Brain microvascular endothelial cell (primary cell): ENCODE results near the gene TBC1D13.
A peak's percentile ranks its signal among the peaks of the same experiment; 100 is the strongest.

Experiments used
- DNase-seq: peaks from one replicate; pipeline ENCODE4 v3.0.0-alpha.2; 2020
- H3K27ac ChIP-seq: fragments of 250-450 bp; sonication (Bioruptor Pico); 2 replicates; pipeline ENCODE4 v1.5.1; 2020; ENCODE audit warnings: mild to moderate bottlenecking, moderate library complexity
- H3K27me3 ChIP-seq: fragments of 250-450 bp; sonication (Bioruptor Pico); replicated peaks from 2 replicates; pipeline ENCODE4 v1.5.1; 2020; ENCODE audit warnings: mild to moderate bottlenecking
- H3K36me3 ChIP-seq: fragments of 250-450 bp; sonication (Bioruptor Pico); replicated peaks from 2 replicates; pipeline ENCODE4 v1.5.1; 2020; ENCODE audit warnings: mild to moderate bottlenecking
- H3K4me3 ChIP-seq: 2 replicates; pipeline ENCODE4 v1.5.1; 2011; ENCODE audit warnings: low read depth, mild to moderate bottlenecking, control low read depth, low read length, moderate library complexity
- in situ Hi-C: cut with HindIII; loops from 2 replicates; pipeline ENCODE4 v1.10.0; 2017; ENCODE audit warnings: low sequenced_read_pairs, low pct_ligation_motif_present
- TF ChIP-seq, protein P1 (sequence below): IDR thresholded peaks from 2 replicates; pipeline ENCODE4 v1.5.1; 2011; ENCODE audit warnings: low read depth, mild to moderate bottlenecking, moderate library complexity, low read length, control low read depth, inconsistent platforms; ENCODE audit errors: missing control alignments

TBC1D13 gene

DNA sequence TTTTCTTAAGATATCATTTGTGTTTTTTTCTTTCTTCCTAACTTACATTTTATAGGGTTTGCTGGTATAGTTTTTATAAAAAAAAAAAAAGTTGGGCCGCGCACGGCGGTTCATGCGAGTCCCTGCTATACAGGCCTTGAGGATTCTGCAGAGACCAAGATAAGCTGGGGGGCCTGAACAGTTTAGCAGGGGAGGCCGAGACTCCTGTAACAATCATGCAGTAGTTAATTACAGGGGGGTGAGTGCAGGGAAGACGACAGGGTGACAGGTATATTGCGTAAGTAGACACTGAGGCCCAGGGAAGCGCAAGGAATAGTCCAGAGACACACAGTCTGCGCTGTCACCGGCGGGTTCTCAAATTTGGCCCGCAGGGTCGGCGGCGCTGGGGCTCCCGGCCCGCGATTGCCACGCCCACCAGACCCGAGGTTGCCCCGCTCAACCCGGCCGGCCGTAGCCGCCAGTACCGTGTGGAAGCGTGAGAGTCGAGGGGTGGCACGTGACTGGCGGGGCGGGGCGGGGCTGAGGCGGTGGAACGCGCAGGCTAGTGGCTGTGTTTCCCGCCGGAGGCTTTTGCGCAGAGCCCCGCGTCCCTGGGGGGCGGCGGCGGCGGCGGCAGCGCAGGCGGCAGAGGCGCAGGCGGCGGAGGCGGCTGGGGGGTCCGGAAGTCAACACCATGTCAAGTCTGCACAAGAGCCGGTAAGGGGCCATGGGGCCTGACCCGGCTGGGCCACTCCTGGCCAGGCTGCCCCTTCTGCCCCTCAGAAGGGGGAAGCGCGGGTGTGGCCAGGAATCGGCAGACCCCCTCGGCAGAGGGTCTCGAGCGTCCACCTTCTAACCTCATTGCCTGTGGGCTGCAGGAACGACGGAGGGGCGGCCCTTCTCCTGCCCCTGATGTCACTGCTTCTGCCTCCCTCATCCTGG is at the start of gene TBC1D13:
TSS of gene TBC1D13 (plus strand) at position 573 of the 921 bp plus-strand sequence. CDS start at position 674, 101 bp downstream.
- TF ChIP-seq, protein P1, sequence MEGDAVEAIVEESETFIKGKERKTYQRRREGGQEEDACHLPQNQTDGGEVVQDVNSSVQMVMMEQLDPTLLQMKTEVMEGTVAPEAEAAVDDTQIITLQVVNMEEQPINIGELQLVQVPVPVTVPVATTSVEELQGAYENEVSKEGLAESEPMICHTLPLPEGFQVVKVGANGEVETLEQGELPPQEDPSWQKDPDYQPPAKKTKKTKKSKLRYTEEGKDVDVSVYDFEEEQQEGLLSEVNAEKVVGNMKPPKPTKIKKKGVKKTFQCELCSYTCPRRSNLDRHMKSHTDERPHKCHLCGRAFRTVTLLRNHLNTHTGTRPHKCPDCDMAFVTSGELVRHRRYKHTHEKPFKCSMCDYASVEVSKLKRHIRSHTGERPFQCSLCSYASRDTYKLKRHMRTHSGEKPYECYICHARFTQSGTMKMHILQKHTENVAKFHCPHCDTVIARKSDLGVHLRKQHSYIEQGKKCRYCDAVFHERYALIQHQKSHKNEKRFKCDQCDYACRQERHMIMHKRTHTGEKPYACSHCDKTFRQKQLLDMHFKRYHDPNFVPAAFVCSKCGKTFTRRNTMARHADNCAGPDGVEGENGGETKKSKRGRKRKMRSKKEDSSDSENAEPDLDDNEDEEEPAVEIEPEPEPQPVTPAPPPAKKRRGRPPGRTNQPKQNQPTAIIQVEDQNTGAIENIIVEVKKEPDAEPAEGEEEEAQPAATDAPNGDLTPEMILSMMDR = no peak
- H3K36me3 ChIP-seq = peaks cover 14% of the 10 kb centered on the region
- DNase-seq = peak; percentile 60

DNA sequence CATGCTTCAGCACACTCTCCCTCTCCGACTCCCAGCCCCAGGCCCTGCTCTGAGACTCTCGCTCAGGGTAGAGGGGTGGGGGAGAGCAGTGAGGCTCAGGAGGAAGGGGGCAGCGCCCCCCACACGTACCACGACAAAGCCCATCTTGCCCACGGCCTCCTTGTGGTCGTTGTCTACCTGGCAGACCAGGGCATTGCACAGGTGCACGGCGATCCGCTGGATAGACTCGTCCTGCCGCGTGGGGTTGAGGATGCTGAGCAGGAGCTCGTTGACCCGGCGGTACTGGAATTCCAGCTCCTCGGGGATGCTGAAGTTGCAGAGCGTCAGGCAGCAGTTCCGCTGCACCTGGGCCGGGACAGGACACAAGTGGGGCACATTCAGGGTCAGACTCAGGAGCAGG is 44.7 kb upstream of the TBC1D13 start:
- no peaks in the 10 kb centered on the region for H3K27me3 ChIP-seq
- no peak for DNase-seq
- in situ Hi-C loops = no loop called here
- TF ChIP-seq, protein P1 = no peak
- H3K36me3 ChIP-seq = peaks cover 5% of the 10 kb centered on the region
- H3K27ac ChIP-seq = no peak overlapping the region
- no peak overlapping the region for H3K4me3 ChIP-seq

More for the DNA sequence above, at the start of gene TBC1D13:
- in situ Hi-C loops = no loop called here
- Histone ChIP-seq H3K4me3 (peak within 1 kb of the TSS; percentile 97), H3K27ac (peak within 1 kb of the TSS; percentile 40), H3K27me3 (no peaks in the 10 kb centered on the region)

DNA sequence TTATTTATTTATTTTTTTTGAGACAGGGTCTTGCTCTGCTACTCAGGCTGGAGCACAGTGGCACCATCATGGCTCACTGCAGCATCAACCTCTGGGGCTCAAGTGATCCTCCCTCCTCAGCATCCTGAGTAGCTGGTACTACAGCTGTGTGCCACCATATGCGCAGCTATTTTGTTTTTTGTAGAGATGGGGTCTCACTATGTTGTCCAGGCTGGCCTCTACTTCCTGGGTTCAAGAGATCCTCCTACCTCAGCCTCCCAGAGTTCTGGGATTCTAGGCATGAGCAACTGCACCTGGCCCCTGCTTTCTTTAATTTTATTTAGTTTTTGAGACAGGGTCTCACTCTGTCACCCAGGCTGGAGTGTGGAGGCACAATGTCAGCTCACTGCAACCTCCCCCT is 43.6 kb upstream of the TBC1D13 start:
- TF ChIP-seq, protein P1 = no peak
- Histone ChIP-seq H3K27me3 (no peaks in the 10 kb centered on the region), H3K27ac (no peak overlapping the region), H3K4me3 (no peak overlapping the region), H3K36me3 (peaks cover 5% of the 10 kb centered on the region)
- no peak for DNase-seq
- in situ Hi-C loops = no loop called here

DNA sequence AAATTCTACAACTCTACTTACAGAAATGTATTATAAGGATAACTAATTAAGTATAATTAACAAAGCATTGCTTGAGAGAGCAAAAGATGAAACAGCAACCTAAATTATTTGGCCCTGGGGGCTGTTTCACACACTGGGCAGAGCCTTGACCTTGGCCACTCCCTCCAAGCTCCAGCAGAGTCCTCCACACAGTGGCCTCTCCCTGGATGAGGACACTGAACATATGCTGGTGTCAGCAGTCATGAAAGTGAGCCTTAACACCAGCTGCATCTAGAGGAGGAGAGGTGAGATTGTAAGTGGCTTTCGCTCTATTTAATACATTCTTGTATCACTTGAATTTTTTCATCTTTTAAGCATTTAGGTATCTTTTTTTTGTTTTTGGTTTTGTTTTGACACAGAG is 39.8 kb upstream of the TBC1D13 start:
- no peak for DNase-seq
- H3K4me3 ChIP-seq = no peak overlapping the region
- H3K27ac ChIP-seq = no peak overlapping the region
- TF ChIP-seq, protein P1 = no peak
- no peaks in the 10 kb centered on the region for H3K27me3 ChIP-seq
- peaks cover under 1% of the 10 kb centered on the region for H3K36me3 ChIP-seq
- in situ Hi-C loops = no loop called here

- H3K36me3 ChIP-seq = peaks cover 6% of the 10 kb centered on the region
- in situ Hi-C loops = no loop called here
- no peak overlapping the region for H3K4me3 ChIP-seq
- TF ChIP-seq, protein P1 = no peak
- H3K27me3 ChIP-seq = no peaks in the 10 kb centered on the region
- H3K27ac ChIP-seq = no peak overlapping the region
- no peak for DNase-seq
These were observed 36.0 kb upstream of the TBC1D13 start for GRCh38 chr9:128750926-128751595.
